Measurements from ENCODE around the gene FUS. TPM values are rescaled to one million over a fixed set of nuclear protein-coding genes. Genes with fewer than 3 reads are reported as not detected.
A peak's percentile ranks its signal among the peaks of the same experiment; 100 is the strongest.

FUS gene
- total and polyA plus RNA-seq, 2 of the 8 experiments (the other 6 are each of a cell fraction or from before 2014, with no cell fraction given) = 484 to 685 TPM

GRCh38 chr16:31215287-31216162 is 35.6 kb downstream of the FUS start:
- Histone ChIP-seq H3K4me1 (replicated peaks in 1 of 4; ENCODE audit: control insufficient read depth in 3 of 4, insufficient read depth in 4 of 4, low read length in 3 of 4) (peaks cover 0 to 33% (median 20%) of the 10 kb centered on the region in 4 experiments; a peak in 6 of 7 replicates), H3K4ac (replicated peaks; ENCODE audit: insufficient read length, low read depth, low read length) (peak overlapping the region; percentile 67), H3K56ac (replicated peaks; ENCODE audit: insufficient read length, low read depth, low read length) (no peak overlapping the region), H3K27ac (ENCODE audit: low read depth, low read length) (no peak overlapping the region), H3K79me1 (ENCODE audit: low read depth, low read length) (no peaks in the 10 kb centered on the region), H2BK12ac (ENCODE audit: low read depth, low read length) (peak overlapping the region; percentile 84; the same call in 1 of the 2 replicates), H2BK120ac (replicated peaks; ENCODE audit: low read depth, low read length) (no peak overlapping the region), H3K4me3 (ENCODE audit: extremely low read depth in 1 of 4, insufficient read depth in 2 of 4, low read depth in 3 of 4, low read length in 4 of 4) (peak overlapping the region; percentile 30 to 74 (median 59)), H3K23ac (ENCODE audit: insufficient read length) (no peak overlapping the region), H2BK15ac (ENCODE audit: low read length) (no peak overlapping the region), H2AFZ (ENCODE audit: low read length) (no peak overlapping the region), H4K8ac (ENCODE audit: extremely low read depth, insufficient read depth, low read length) (peak overlapping the region; percentile 93), H3K23me2 (ENCODE audit: low read depth, low read length) (peaks cover 19% of the 10 kb centered on the region), H3K9me3 (ENCODE audit: insufficient read depth in 2 of 2, low read depth in 1 of 2, low read length in 1 of 2) (no peaks in the 10 kb centered on the region), H2BK5ac (ENCODE audit: low read depth, low read length) (0 out of 2 replicates have a peak overlapping the region, but pooled peaks have one; percentile 24), H2BK20ac (ENCODE audit: low read length) (no peak overlapping the region), H3K79me2 (ENCODE audit: control insufficient read depth in 1 of 2, insufficient read depth in 2 of 2, low read length in 2 of 2) (no peaks in the 10 kb centered on the region), H3K27me3 (replicated peaks in 1 of 4; ENCODE audit: control insufficient read depth in 3 of 4, extremely low read depth in 1 of 4, insufficient read depth in 3 of 4, low read length in 3 of 4) (peaks cover 8 to 21% (median 19%) of the 10 kb centered on the region in 4 experiments), H4K5ac (ENCODE audit: insufficient read length, low read depth, low read length) (peak overlapping the region; percentile 19), H3K18ac (ENCODE audit: extremely low read depth, low read length) (no peak overlapping the region; the same call in 1 of the 2 replicates), H4K91ac (replicated peaks; ENCODE audit: insufficient read length, low read length) (no peak overlapping the region), H3K14ac (ENCODE audit: insufficient read length) (no peak overlapping the region), H4K20me1 (replicated peaks in 1 of 2; ENCODE audit: control insufficient read depth in 1 of 2, insufficient read depth in 2 of 2, low read length in 2 of 2) (no peaks in the 10 kb centered on the region), H3K9ac (replicated peaks in 1 of 4; ENCODE audit: extremely low read depth in 1 of 4, low read depth in 3 of 4, low read length in 3 of 4) (no peak overlapping the region), H2AK5ac (ENCODE audit: low read depth, low read length) (no peak overlapping the region), H3K36me3 (ENCODE audit: control insufficient read depth in 2 of 4, insufficient read depth in 4 of 4, low read length in 3 of 4) (no peaks in the 10 kb centered on the region), H3K4me2 (ENCODE audit: insufficient read depth in 1 of 2, low read depth in 2 of 2, low read length in 2 of 2) (peak overlapping the region; percentile 79 to 92)
- ChIA-PET POLR2A (ENCODE audit: partially characterized antibody) (interaction anchor here (0.9 to 24.0 kb wide), 13 partner anchors 18 to 243 kb away, joined by 3 to 430 read pairs (median 5); partner anchors contain the start of genes FUS, KAT8 and PYCARD), CTCF (ENCODE audit: partially characterized antibody) (interaction anchor here (0.5 to 2.6 kb wide), 16 partner anchors 13 to 245 kb away, joined by 3 to 10 read pairs (median 3); partner anchors contain the start of gene PYCARD)
- peak; percentile 73 to 86 for DNase-seq (ENCODE audit: low read depth in 1 of 2, low spot score in 2 of 2)
- FAIRE-seq = no peak
- WGBS, 2 experiments (ENCODE audit: extremely low coverage in 1 of 2, insufficient coverage in 1 of 2, insufficient read length in 1 of 2, insufficient replicate concordance in 2 of 2, low coverage in 1 of 2, low lambda C conversion rate in 2 of 2, missing lambda C conversion rate in 1 of 2) = 3% methylated on average over 49 of the region's 63 CpGs; no CpG with 5 or more reads in 1 of the 2 experiments
- TF ChIP-seq RBBP5 (IDR thresholded peaks at IDR 0.05; ENCODE audit: borderline replicate concordance, low read depth, low read length) = peak; percentile 84; the same call in 1 of the 2 replicates
- TF ChIP-seq RAD21 (IDR thresholded peaks at IDR 0.05 in 1 of 2, conservative IDR thresholded peaks at IDR 0.05 in 1 of 2; ENCODE audit: low read depth in 2 of 2, low read length in 2 of 2) = no peak; a peak in 1 of 4 replicates
- TF ChIP-seq CTCF (IDR thresholded peaks at IDR 0.05; ENCODE audit: control extremely low read depth in 1 of 3, insufficient read depth in 1 of 3, low read depth in 1 of 3, low read length in 3 of 3) = 0 out of 4 replicates have a peak, but pooled peaks of 1 of the 3 experiments have one; percentile 5
- TF ChIP-seq HDAC6 (IDR thresholded peaks at IDR 0.05; ENCODE audit: low read depth, low read length) = no peak
- TF ChIP-seq EP300 (IDR thresholded peaks at IDR 0.05; ENCODE audit: borderline replicate concordance in 1 of 2, low read depth in 2 of 2, low read length in 2 of 2) = no peak
- no peak for TF ChIP-seq TAF1 (IDR thresholded peaks at IDR 0.05; ENCODE audit: low read depth, low read length)
- no peak for TF ChIP-seq GTF2F1 (IDR thresholded peaks at IDR 0.05; ENCODE audit: borderline replicate concordance, low read depth, low read length)
